Chondrocyte (in vitro differentiated cells): Measurements from ENCODE around the gene FANCE. TPM values are rescaled to one million over a fixed set of nuclear protein-coding genes. Genes with fewer than 3 reads are reported as not detected.

ENCODE experiments used
- DNase-seq: peaks from one replicate; pipeline ENCODE4 v3.0.0; 2021; ENCODE audit warnings: mixed read lengths, low spot score
- H3K27ac Mint-ChIP-seq: one replicate; pipeline ENCODE4 v1.8.0; 2021; ENCODE audit warnings: mild to moderate bottlenecking, moderate library complexity, mixed read lengths; ENCODE audit not compliant: unreplicated experiment
- H3K27me3 Mint-ChIP-seq: 2 replicates; pipeline ENCODE4 v1.8.0; 2021; ENCODE audit warnings: low read depth, mixed read lengths
- H3K36me3 Mint-ChIP-seq: 2 replicates; pipeline ENCODE4 v1.8.0; 2021; ENCODE audit warnings: low read depth, mixed read lengths
- H3K4me1 Mint-ChIP-seq: 2 replicates; pipeline ENCODE4 v1.8.0; 2021; ENCODE audit warnings: low read depth, mild to moderate bottlenecking, mixed read lengths
- H3K4me3 Mint-ChIP-seq: one replicate; pipeline ENCODE4 v1.8.0; 2021; ENCODE audit warnings: mild to moderate bottlenecking, moderate library complexity, mixed read lengths; ENCODE audit not compliant: unreplicated experiment
- H3K9me3 Mint-ChIP-seq: 2 replicates; pipeline ENCODE4 v1.8.0; 2021; ENCODE audit warnings: low read depth, mixed read lengths
- total RNA-seq: library from RNA; stranded (reverse); gene quantifications from 3 replicates; pipeline ENCODE4 v1.2.1, GENCODE V29; 2021
- TF ChIP-seq, protein P1 (sequence below): fragments of 200-600 bp; sonication (generic); IDR thresholded peaks from 2 replicates; pipeline ENCODE4 v1.5.0; 2021; ENCODE audit warnings: antibody characterized with exemption, mild to moderate bottlenecking, moderate library complexity

FANCE gene
- total RNA-seq, 1 donor from 2014 or later = 6.8 TPM

GRCh38 chr6:35448191-35448590 lies 3.9 kb upstream of the FANCE start:
- no peak overlapping the region for H3K4me3 Mint-ChIP-seq
- TF ChIP-seq, protein P1, sequence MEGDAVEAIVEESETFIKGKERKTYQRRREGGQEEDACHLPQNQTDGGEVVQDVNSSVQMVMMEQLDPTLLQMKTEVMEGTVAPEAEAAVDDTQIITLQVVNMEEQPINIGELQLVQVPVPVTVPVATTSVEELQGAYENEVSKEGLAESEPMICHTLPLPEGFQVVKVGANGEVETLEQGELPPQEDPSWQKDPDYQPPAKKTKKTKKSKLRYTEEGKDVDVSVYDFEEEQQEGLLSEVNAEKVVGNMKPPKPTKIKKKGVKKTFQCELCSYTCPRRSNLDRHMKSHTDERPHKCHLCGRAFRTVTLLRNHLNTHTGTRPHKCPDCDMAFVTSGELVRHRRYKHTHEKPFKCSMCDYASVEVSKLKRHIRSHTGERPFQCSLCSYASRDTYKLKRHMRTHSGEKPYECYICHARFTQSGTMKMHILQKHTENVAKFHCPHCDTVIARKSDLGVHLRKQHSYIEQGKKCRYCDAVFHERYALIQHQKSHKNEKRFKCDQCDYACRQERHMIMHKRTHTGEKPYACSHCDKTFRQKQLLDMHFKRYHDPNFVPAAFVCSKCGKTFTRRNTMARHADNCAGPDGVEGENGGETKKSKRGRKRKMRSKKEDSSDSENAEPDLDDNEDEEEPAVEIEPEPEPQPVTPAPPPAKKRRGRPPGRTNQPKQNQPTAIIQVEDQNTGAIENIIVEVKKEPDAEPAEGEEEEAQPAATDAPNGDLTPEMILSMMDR = no peak
- no peaks in the 10 kb centered on the region for H3K9me3 Mint-ChIP-seq
- H3K4me1 Mint-ChIP-seq = peaks cover 8% of the 10 kb centered on the region
- H3K27ac Mint-ChIP-seq = no peak overlapping the region
- H3K36me3 Mint-ChIP-seq = no peaks in the 10 kb centered on the region
- no peaks in the 10 kb centered on the region for H3K27me3 Mint-ChIP-seq
- no peak for DNase-seq

- H3K36me3 Mint-ChIP-seq = no peaks in the 10 kb centered on the region
- H3K27me3 Mint-ChIP-seq = no peaks in the 10 kb centered on the region
- H3K4me3 Mint-ChIP-seq = no peak overlapping the region
- no peaks in the 10 kb centered on the region for H3K9me3 Mint-ChIP-seq
- no peak overlapping the region for H3K27ac Mint-ChIP-seq
- H3K4me1 Mint-ChIP-seq = peaks cover 20% of the 10 kb centered on the region
- no peak for DNase-seq
- TF ChIP-seq, protein P1 = peak; percentile 90
Measured at GRCh38 chr6:35449287-35449881, 2.8 kb upstream of the FANCE start.

DNA sequence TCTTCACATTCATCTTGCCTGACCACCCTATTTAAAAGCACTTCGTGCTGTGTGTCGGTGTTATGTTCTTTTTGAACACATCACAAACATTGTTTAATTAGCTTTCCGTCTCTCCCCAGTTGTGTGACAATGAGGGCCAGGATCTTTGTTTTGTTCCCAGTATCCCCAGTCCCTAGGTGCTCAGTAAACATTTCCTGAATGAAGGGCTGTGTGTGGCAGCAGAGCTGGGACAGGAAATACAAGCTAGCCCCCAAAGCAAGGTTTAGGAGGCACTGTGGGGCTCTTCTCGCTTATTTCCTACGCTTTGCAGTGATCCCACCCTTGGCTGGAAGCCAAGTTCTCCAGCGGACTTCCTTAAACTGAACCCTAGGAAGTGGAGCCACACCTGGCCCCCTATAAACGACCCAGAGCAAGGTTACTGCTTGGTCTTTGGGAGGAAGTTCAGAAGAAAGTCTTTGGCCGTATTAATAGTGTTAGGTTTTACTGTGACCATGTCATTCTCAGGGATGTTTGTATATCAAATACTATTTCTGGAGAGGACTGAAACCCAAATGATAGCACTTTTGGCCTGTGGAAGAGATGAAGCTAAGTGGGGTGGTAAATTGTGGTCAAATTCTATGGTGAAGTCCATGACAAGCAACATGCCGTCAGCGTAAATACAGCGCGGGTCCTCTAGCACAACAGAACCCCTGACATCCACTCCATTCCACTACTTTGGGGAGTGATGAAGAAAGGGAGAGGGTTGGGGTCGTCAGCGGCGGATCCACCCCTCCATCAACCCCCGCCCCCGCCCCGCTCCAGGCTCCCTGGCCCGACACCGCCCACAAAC lies 570 bp upstream of the FANCE start:
- Mint-ChIP-seq H3K9me3 (no peaks in the 10 kb centered on the region), H3K36me3 (peaks cover 5% of the 10 kb centered on the region), H3K4me1 (peaks cover 25% of the 10 kb centered on the region), H3K4me3 (peak overlapping the region; percentile 76), H3K27me3 (no peaks in the 10 kb centered on the region), H3K27ac (peak overlapping the region; percentile 5)
- TF ChIP-seq, protein P1 = no peak
- no peak for DNase-seq

DNA sequence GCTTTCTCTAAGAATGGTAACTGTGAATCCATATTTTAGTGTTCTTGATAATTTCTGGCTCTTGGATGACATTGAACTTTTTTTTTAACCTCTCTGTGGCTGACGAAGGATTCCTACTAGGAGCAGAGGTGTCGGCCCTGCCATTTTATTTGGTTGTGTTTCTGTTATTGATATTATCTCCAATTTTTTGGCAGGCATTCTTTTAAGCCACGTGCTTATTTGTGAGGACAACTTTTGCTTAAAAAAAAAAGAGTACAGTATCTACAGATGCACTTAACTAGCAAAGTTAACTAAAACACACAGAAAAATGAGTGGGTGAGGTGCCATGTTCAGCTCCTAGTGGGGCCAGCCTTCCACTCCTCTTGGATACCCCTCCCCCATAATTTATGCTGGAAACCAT lies 1.1 kb downstream of the FANCE start:
- Mint-ChIP-seq H3K36me3 (peaks cover 5% of the 10 kb centered on the region), H3K27ac (peak overlapping the region; percentile 37), H3K4me3 (peak overlapping the region; percentile 72), H3K27me3 (no peaks in the 10 kb centered on the region), H3K4me1 (peaks cover 25% of the 10 kb centered on the region), H3K9me3 (no peaks in the 10 kb centered on the region)
- TF ChIP-seq, protein P1 = no peak
- no peak for DNase-seq

- Mint-ChIP-seq H3K4me1 (peaks cover 25% of the 10 kb centered on the region), H3K9me3 (no peaks in the 10 kb centered on the region), H3K27me3 (no peaks in the 10 kb centered on the region), H3K4me3 (no peak overlapping the region), H3K27ac (no peak overlapping the region), H3K36me3 (peaks cover 8% of the 10 kb centered on the region)
- TF ChIP-seq, protein P1 = no peak
- no peak for DNase-seq
Measured at GRCh38 chr6:35454391-35455110, 2.4 kb downstream of the FANCE start.
